Calu3 (cell line): Measurements from ENCODE around the gene PPME1. TPM values are rescaled to one million over a fixed set of nuclear protein-coding genes. Genes with fewer than 3 reads are reported as not detected.

Experiments
- BruUV-seq: library from RNA; stranded (reverse); fragments of 400-500 nt; replicated peaks from 2 replicates; lab custom pipeline; 2021; lab: Mats Ljungman, UMichigan
- CTCF ChIA-PET: fragments of 300-600 bp; sonication (Branson Sonifier 250); formaldehyde crosslinking; loops from one replicate; lab custom pipeline; 2022; ENCODE audit warnings: antibody characterized with exemption; lab: Charles Lee
- DNase-seq: peaks from one replicate; pipeline ENCODE4 v3.0.0; 2022
- H3K27ac Mint-ChIP-seq: one replicate; pipeline ENCODE4 v1.8.0; 2022; ENCODE audit warnings: mixed read lengths; ENCODE audit not compliant: unreplicated experiment
- H3K27me3 Mint-ChIP-seq: one replicate; pipeline ENCODE4 v1.8.0; 2022; ENCODE audit warnings: mixed read lengths; ENCODE audit not compliant: unreplicated experiment
- H3K36me3 Mint-ChIP-seq: one replicate; pipeline ENCODE4 v1.8.0; 2022; ENCODE audit warnings: mild to moderate bottlenecking, moderate library complexity, mixed read lengths; ENCODE audit not compliant: insufficient read depth, unreplicated experiment
- H3K4me1 Mint-ChIP-seq: one replicate; pipeline ENCODE4 v1.8.0; 2022; ENCODE audit warnings: mild to moderate bottlenecking, low read depth, mixed read lengths; ENCODE audit not compliant: unreplicated experiment
- H3K4me3 Mint-ChIP-seq: one replicate; pipeline ENCODE4 v1.8.0; 2022; ENCODE audit warnings: mild to moderate bottlenecking, low read depth, moderate library complexity, mixed read lengths; ENCODE audit not compliant: unreplicated experiment
- H3K9me3 Mint-ChIP-seq: one replicate; pipeline ENCODE4 v1.8.0; 2022; ENCODE audit warnings: low read depth, mixed read lengths; ENCODE audit not compliant: unreplicated experiment
- CTCF ChIP-seq: fragments of 200-600 bp; IDR thresholded peaks from one replicate; pipeline ENCODE4 v1.8.0; 2022; ENCODE audit warnings: antibody characterized with exemption; ENCODE audit not compliant: unreplicated experiment
- intact Hi-C: fragments of 100-400 bp; cut with micrococcal nuclease; formaldehyde crosslinking; loops from one replicate; pipeline ENCODE4 v1.10.0; 2022; ENCODE audit not compliant: unreplicated experiment
- total RNA-seq: library from RNA; stranded (reverse); gene quantifications from 2 replicates; pipeline ENCODE4 v1.2.3, GENCODE V29; 2022

Gene PPME1
- total RNA-seq, 1 experiment from 2014 or later, result 55.0 TPM

DNA sequence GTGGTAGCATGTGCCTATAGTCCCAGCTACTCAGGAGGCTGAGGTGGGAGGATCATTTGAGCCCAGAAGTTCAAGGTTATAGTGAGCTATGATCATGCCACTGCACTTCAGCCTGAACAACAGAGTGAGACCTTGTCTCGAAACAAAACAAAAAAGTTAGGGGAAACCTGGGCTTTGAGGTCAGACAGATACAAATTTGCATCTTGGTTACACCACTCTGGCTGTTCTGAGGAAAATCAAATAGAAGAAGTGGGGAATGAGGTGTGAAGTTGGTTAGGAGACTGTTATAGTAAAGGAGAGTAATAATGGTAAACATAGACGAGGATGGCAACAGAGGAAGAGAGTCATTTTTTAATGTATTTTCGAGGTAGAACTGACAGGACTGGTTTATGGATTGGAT, 62.6 kb downstream of the PPME1 start:
- H3K9me3 Mint-ChIP-seq, result no peaks in the 10 kb centered on the region
- no peaks in the 10 kb centered on the region for H3K36me3 Mint-ChIP-seq

DNA sequence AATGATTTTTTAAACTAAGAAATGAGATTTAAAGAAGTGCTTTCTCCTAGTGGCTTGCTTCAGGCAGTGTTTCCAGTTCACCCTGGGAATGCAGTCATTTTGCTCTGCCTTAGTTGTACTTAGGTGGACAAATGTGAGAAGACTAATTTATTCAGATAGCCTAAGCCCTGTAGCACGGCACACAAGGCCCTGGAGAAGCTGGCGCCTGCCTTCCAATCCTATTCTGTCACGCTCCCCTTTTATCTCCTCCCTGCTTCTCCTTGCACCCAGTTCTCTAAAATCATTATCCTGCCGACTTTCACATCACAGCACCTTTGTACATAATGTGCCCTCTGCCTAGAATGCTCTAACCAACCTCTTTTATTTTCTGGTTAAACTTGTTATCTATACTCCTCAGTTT, 64.0 kb downstream of the PPME1 start:
- Mint-ChIP-seq H3K27me3 (no peaks in the 10 kb centered on the region), H3K9me3 (no peaks in the 10 kb centered on the region), H3K27ac (no peak overlapping the region), H3K4me3 (no peak overlapping the region), H3K4me1 (no peaks in the 10 kb centered on the region), H3K36me3 (peaks cover 6% of the 10 kb centered on the region)
- no TSS peak for BruUV-seq
- CTCF ChIA-PET, result no interaction called here
- intact Hi-C loops, result no loop called here
- no peak for DNase-seq
- TF ChIP-seq CTCF, result no peak

More for the DNA sequence above, 62.6 kb downstream of the PPME1 start:
- BruUV-seq, result no TSS peak
- no peak for TF ChIP-seq CTCF
- no peak overlapping the region for H3K27ac Mint-ChIP-seq
- intact Hi-C loops, result no loop called here
- H3K4me3 Mint-ChIP-seq, result no peak overlapping the region
- no peaks in the 10 kb centered on the region for H3K4me1 Mint-ChIP-seq
- CTCF ChIA-PET, result no interaction called here
- DNase-seq, result no peak
- H3K27me3 Mint-ChIP-seq, result no peaks in the 10 kb centered on the region

GRCh38 chr11:74237541-74237940, 66.5 kb downstream of the PPME1 start:
- no peaks in the 10 kb centered on the region for H3K27me3 Mint-ChIP-seq
- peaks cover 7% of the 10 kb centered on the region for H3K36me3 Mint-ChIP-seq
- CTCF ChIA-PET, result no interaction called here

GRCh38 chr11:74238243-74238642, 67.2 kb downstream of the PPME1 start:
- no TSS peak for BruUV-seq
- no peaks in the 10 kb centered on the region for H3K4me1 Mint-ChIP-seq

More at GRCh38 chr11:74237541-74237940, 66.5 kb downstream of the PPME1 start:
- Mint-ChIP-seq H3K4me3 (no peak overlapping the region), H3K27ac (no peak overlapping the region), H3K9me3 (no peaks in the 10 kb centered on the region), H3K4me1 (no peaks in the 10 kb centered on the region)
- intact Hi-C loops, result no loop called here
- BruUV-seq, result no TSS peak
- TF ChIP-seq CTCF, result no peak
- no peak for DNase-seq

More at GRCh38 chr11:74238243-74238642, 67.2 kb downstream of the PPME1 start:
- CTCF ChIA-PET, result interaction anchor here (1.2 kb wide), 1 partner anchor 17 kb away, joined by 9 read pairs; no protein-coding TSS in a partner anchor
- H3K9me3 Mint-ChIP-seq, result no peaks in the 10 kb centered on the region
- peaks cover 7% of the 10 kb centered on the region for H3K36me3 Mint-ChIP-seq
- H3K27ac Mint-ChIP-seq, result no peak overlapping the region
- intact Hi-C loops, result no loop called here
- DNase-seq, result no peak
- TF ChIP-seq CTCF, result no peak
- H3K4me3 Mint-ChIP-seq, result no peak overlapping the region
- no peaks in the 10 kb centered on the region for H3K27me3 Mint-ChIP-seq
